DMS 273 treated with DMSO at 0.1 percent for 48 hours (cell line): ENCODE results near the gene RADIL.

Source experiments
- DNase-seq: peaks from one replicate; lab custom pipeline; 2025; lab: John Stamatoyannopoulos, UW

The RADIL gene

GRCh38 chr7:4775250-4775847 lies 108.2 kb downstream of the RADIL start, which contains the start of gene AP5Z1:
TSS of gene AP5Z1 (plus strand) at chr7:4775623. CDS start at chr7:4775716, 93 bp downstream.
- DNase-seq, result peak; percentile 89

GRCh38 chr7:4774658-4775249 lies 108.8 kb downstream of the RADIL start:
- DNase-seq, result peak; percentile 40

- no peak for DNase-seq
Observed at GRCh38 chr7:4774007-4774406, 109.5 kb downstream of the RADIL start.

GRCh38 chr7:4772306-4772705 lies 111.2 kb downstream of the RADIL start:
- no peak for DNase-seq

GRCh38 chr7:4771737-4772136 lies 111.8 kb downstream of the RADIL start:
- no peak for DNase-seq

GRCh38 chr7:4770886-4771285 lies 112.6 kb downstream of the RADIL start:
- no peak for DNase-seq

- DNase-seq, result no peak
Observed at GRCh38 chr7:4769761-4770160, 113.8 kb downstream of the RADIL start.

GRCh38 chr7:4768597-4769569 lies 114.6 kb downstream of the RADIL start:
- no peak for DNase-seq

- DNase-seq, result no peak
Observed at GRCh38 chr7:4766666-4767519, 116.6 kb downstream of the RADIL start.

- DNase-seq, result no peak
Observed at GRCh38 chr7:4765776-4766490, 117.6 kb downstream of the RADIL start.

GRCh38 chr7:4764402-4765007 lies 119.0 kb downstream of the RADIL start:
- no peak for DNase-seq

- no peak for DNase-seq
Observed at GRCh38 chr7:4763794-4764185, 119.7 kb downstream of the RADIL start.

GRCh38 chr7:4763091-4763793 lies 120.3 kb downstream of the RADIL start:
- no peak for DNase-seq

- DNase-seq, result no peak
Observed at GRCh38 chr7:4762121-4763055, 121.1 kb downstream of the RADIL start.

GRCh38 chr7:4760952-4761351 lies 122.6 kb downstream of the RADIL start:
- DNase-seq, result no peak

- DNase-seq, result no peak
Observed at GRCh38 chr7:4759211-4759610, 124.3 kb downstream of the RADIL start.

- no peak for DNase-seq
Observed at GRCh38 chr7:4758791-4759190, 124.7 kb downstream of the RADIL start.

- no peak for DNase-seq
Observed at GRCh38 chr7:4758111-4758510, 125.4 kb downstream of the RADIL start.

- no peak for DNase-seq
Observed at GRCh38 chr7:4755045-4755444, 128.5 kb downstream of the RADIL start.
